GM12878 (cell line): ENCODE data around the gene SEM1. TPM values are rescaled to one million over a fixed set of nuclear protein-coding genes. Genes with fewer than 3 reads are reported as not detected.

Source experiments
- ATAC-seq: fragments of 200-7000 bp; cut with Tn5 transposase; 3 replicates; pipeline ENCODE4 v1.9.1; 2020; ENCODE audit warnings: mild to moderate bottlenecking, moderate library complexity
- BruUV-seq: library from RNA; stranded (reverse); fragments of 400-500 nt; replicated peaks from 2 replicates; lab custom pipeline; 2021; lab: Mats Ljungman, UMichigan
- CTCF ChIA-PET: fragments of 300-600 bp; sonication (Branson Sonifier 250); formaldehyde crosslinking; extraction: SDS; loops from one replicate; lab custom pipeline; 2021; ENCODE audit warnings: inconsistent platforms; lab: Yijun Ruan, JAX
- POLR2A ChIA-PET: fragments of 350-600 bp; formaldehyde crosslinking; extraction: SDS; loops from one replicate; lab custom pipeline; 2021; ENCODE audit warnings: inconsistent platforms; lab: Charles Lee
- RAD21 ChIA-PET: fragments of 300-600 bp; sonication (Branson Sonifier 250); formaldehyde crosslinking; loops from one replicate; lab custom pipeline; 2023; ENCODE audit warnings: antibody characterized with exemption; ENCODE audit not compliant: unreplicated experiment; lab: Charles Lee
- SMC1A ChIA-PET: fragments of 300-600 bp; sonication (Branson Sonifier 250); formaldehyde crosslinking; loops from one replicate; lab custom pipeline; 2023; ENCODE audit not compliant: unreplicated experiment, uncharacterized antibody; lab: Charles Lee
- DNase-seq: peaks from one replicate; pipeline ENCODE4 v3.0.0-alpha.2; 2011; ENCODE audit warnings: low read depth, low spot score
- FAIRE-seq: peaks from 3 replicates; lab custom pipeline; 2011; peaks lifted over from hg19 to GRCh38; lab: Jason Lieb, UNC
- H2AFZ ChIP-seq: 2 replicates; pipeline ENCODE4 v1.6.0; 2011; ENCODE audit warnings: low read depth, low read length, control low read depth; ENCODE audit not compliant: control insufficient read depth
- H3K27ac ChIP-seq: 2 replicates; pipeline ENCODE4 v1.5.1; 2011; ENCODE audit warnings: control low read depth; ENCODE audit not compliant: control insufficient read depth, insufficient read depth
- H3K27me3 ChIP-seq, 2 experiments: replicated peaks in 1 of 2; 2 replicates each; pipeline versions ENCODE4 v1.6.0 to v1.6.1; 2011; ENCODE audit warnings: low read length in 1 of 2; ENCODE audit not compliant: control insufficient read depth in 2 of 2, insufficient read depth in 2 of 2
- H3K36me3 ChIP-seq, 2 experiments: 2 replicates each; pipeline ENCODE4 v1.5.1; 2011; ENCODE audit warnings: low read length in 1 of 2; ENCODE audit not compliant: control insufficient read depth in 2 of 2, insufficient read depth in 2 of 2
- H3K4me1 ChIP-seq: 2 replicates; pipeline ENCODE4 v1.6.1; 2011; ENCODE audit warnings: mild to moderate bottlenecking, low read length, moderate library complexity, mixed read lengths; ENCODE audit not compliant: control insufficient read depth, insufficient read depth
- H3K4me2 ChIP-seq: 2 replicates; pipeline ENCODE4 v1.6.0; 2011; ENCODE audit warnings: control low read depth; ENCODE audit not compliant: control insufficient read depth, insufficient read depth
- H3K4me3 ChIP-seq: fragments of 200-600 bp; sonication (generic); 2 replicates; pipeline ENCODE4 v1.5.1; 2016
- H3K79me2 ChIP-seq: 2 replicates; pipeline ENCODE4 v1.6.0; 2011; ENCODE audit warnings: low read length; ENCODE audit not compliant: control insufficient read depth, insufficient read depth
- H3K9ac ChIP-seq: 2 replicates; pipeline ENCODE4 v1.8.0; 2011; ENCODE audit warnings: low read length, control low read depth, mixed read lengths; ENCODE audit not compliant: control insufficient read depth, insufficient read depth
- H3K9me3 ChIP-seq: replicated peaks from 3 replicates; pipeline ENCODE4 v1.5.1; 2011; ENCODE audit warnings: mild to moderate bottlenecking, low read length; ENCODE audit not compliant: control insufficient read depth, insufficient read depth
- H4K20me1 ChIP-seq: 2 replicates; pipeline ENCODE4 v1.6.0; 2011; ENCODE audit not compliant: control insufficient read depth, insufficient read depth
- CHD2 ChIP-seq: IDR thresholded peaks from 2 replicates; pipeline ENCODE4 v1.6.1; 2011; ENCODE audit warnings: low read depth, low read length, improper control_type of control experiment, borderline replicate concordance
- E4F1 ChIP-seq: fragments of 450-650 bp; IDR thresholded peaks from 2 replicates; pipeline ENCODE4 v1.6.1; 2018; ENCODE audit warnings: borderline replicate concordance, mild to moderate bottlenecking; ENCODE audit not compliant: partially characterized antibody
- EED ChIP-seq: sonication (generic); IDR thresholded peaks from 2 replicates; pipeline ENCODE4 v1.6.1; 2016; ENCODE audit warnings: antibody characterized with exemption, low read depth
- IKZF2 ChIP-seq, 2 experiments: fragments of 450-650 bp; IDR thresholded peaks; 2 replicates each; pipeline ENCODE4 v1.6.1; 2017; ENCODE audit warnings: mild to moderate bottlenecking in 2 of 2, moderate library complexity in 2 of 2
- IRF3 ChIP-seq: fragments of 450-650 bp; IDR thresholded peaks from 2 replicates; pipeline ENCODE4 v1.6.1; 2014; ENCODE audit warnings: mild to moderate bottlenecking
- MTA2 ChIP-seq: fragments of 450-650 bp; IDR thresholded peaks from 2 replicates; pipeline ENCODE4 v1.6.1; 2016; ENCODE audit warnings: low read depth, mild to moderate bottlenecking, moderate library complexity
- MTA3 ChIP-seq: IDR thresholded peaks from 2 replicates; pipeline ENCODE4 v1.6.1; 2012; ENCODE audit warnings: low read length, inconsistent platforms, borderline replicate concordance
- PAX8 ChIP-seq: fragments of 450-650 bp; IDR thresholded peaks from 2 replicates; pipeline ENCODE4 v1.6.1; 2017; ENCODE audit warnings: mild to moderate bottlenecking, moderate library complexity
- PKNOX1 ChIP-seq: fragments of 450-650 bp; IDR thresholded peaks from 2 replicates; pipeline ENCODE4 v1.6.1; 2016; ENCODE audit warnings: mild to moderate bottlenecking
- RELB ChIP-seq: fragments of 450-650 bp; IDR thresholded peaks from 2 replicates; pipeline ENCODE4 v1.6.1; 2017; ENCODE audit warnings: low read depth, mild to moderate bottlenecking, moderate library complexity
- SREBF2 ChIP-seq: IDR thresholded peaks from 2 replicates; pipeline ENCODE4 v1.6.1; 2012; ENCODE audit warnings: mild to moderate bottlenecking, low read length
- TCF3 ChIP-seq: IDR thresholded peaks from 2 replicates; pipeline ENCODE4 v1.6.1; 2012; ENCODE audit warnings: low read depth, mild to moderate bottlenecking, low read length, borderline replicate concordance; ENCODE audit not compliant: insufficient read depth
- ZBTB33 ChIP-seq: fragments of 450-650 bp; IDR thresholded peaks from 2 replicates; pipeline ENCODE4 v1.6.1; 2017; ENCODE audit warnings: mild to moderate bottlenecking
- ZNF622 ChIP-seq: fragments of 450-650 bp; IDR thresholded peaks from 2 replicates; pipeline ENCODE4 v1.6.1; 2017; ENCODE audit warnings: mild to moderate bottlenecking, inconsistent platforms
- WGBS: methylation state at CpG from one replicate; pipeline ENCODE4 v1.1.6; 2016; ENCODE audit warnings: low lambda C conversion rate; ENCODE audit not compliant: insufficient replicate concordance, insufficient coverage; ENCODE audit errors: missing lambda C conversion rate; 5-methylcytosine and 5-hydroxymethylcytosine counted together
- in situ Hi-C: fragments of 300-500 bp; cut with MboI; formaldehyde crosslinking; loops from 9 replicates; pipeline ENCODE4 v1.14.3; 2018; ENCODE audit warnings: mixed read lengths
- intact Hi-C: fragments of 100-400 bp; cut with micrococcal nuclease; formaldehyde crosslinking; loops from one replicate; pipeline ENCODE4 v1.14.2; 2022; ENCODE audit not compliant: unreplicated experiment
- polyA plus RNA-seq, 11 experiments: library from polyadenylated mRNA; depleted of rRNA in 4 of 11; unstranded in 6 of 11; stranded (reverse) in 5 of 11; fragments of >200 nt; fragmentation: Nextera tagmentation in 4 of 11; fragmentation: Illumina TruSeq in 1 of 11; extraction: Ambion mirVana in 4 of 11; extraction: Trizol in 1 of 11; gene quantifications; 1 replicate in 1 of 11; 2 replicates in 10 of 11; pipeline versions ENCODE4 v1.2.1 to v1.2.3, GENCODE V29; 2011 to 2016; ENCODE audit warnings: inconsistent platforms in 2 of 11, missing spikeins in 2 of 11, low read depth in 1 of 11
- total RNA-seq, 4 experiments: library from RNA; depleted of rRNA in 3 of 4; stranded (reverse); fragments of >200 nt in 3 of 4; fragmentation: Illumina TruSeq in 1 of 4; extraction: Trizol in 1 of 4; gene quantifications; 2 replicates each; pipeline versions ENCODE4 v1.2.1 to v1.2.3, GENCODE V29; 2013 to 2021

SEM1 gene
- total and polyA plus RNA-seq, 10 of the 15 experiments (the other 5 are each of a cell fraction or from before 2014, with no cell fraction given): 44.6 to 606 (median 356) TPM

- DNase-seq: peak; percentile 25
- Histone ChIP-seq H3K9ac (no peak overlapping the region), H3K4me1 (peaks cover 3% of the 10 kb centered on the region; the same call in 1 of the 2 replicates), H3K27me3 (no peaks in the 10 kb centered on the region), H3K4me3 (no peak overlapping the region), H3K79me2 (no peaks in the 10 kb centered on the region), H2AFZ (no peak overlapping the region), H3K4me2 (peak overlapping the region; percentile 1), H3K36me3 (no peaks in the 10 kb centered on the region), H3K9me3 (no peaks in the 10 kb centered on the region), H4K20me1 (no peaks in the 10 kb centered on the region), H3K27ac (no peak overlapping the region)
- ChIA-PET SMC1A (no interaction called here), RAD21 (no interaction called here), POLR2A (no interaction called here), CTCF (no interaction called here)
- peak; percentile 99 for ATAC-seq
- no TSS peak for BruUV-seq
- no peak for FAIRE-seq
- in situ Hi-C loops (no loop called here), intact Hi-C loops (no loop called here)
- 88% methylated on average over 2 of the region's 2 CpGs for WGBS
- 0 out of 2 replicates have a peak, but pooled peaks have one; percentile 26 for TF ChIP-seq PKNOX1
- TF ChIP-seq CHD2: no peak
- TF ChIP-seq RELB: 0 out of 2 replicates have a peak, but pooled peaks have one; percentile 18
- peak; percentile 55 to 65; a peak in 3 of 4 replicates for TF ChIP-seq IKZF2 (IDR thresholded peaks at IDR 0.05)
- TF ChIP-seq PAX8: no peak
- TF ChIP-seq SREBF2: no peak
- TF ChIP-seq E4F1: no peak
- no peak for TF ChIP-seq IRF3
- TF ChIP-seq ZNF622: no peak
- TF ChIP-seq MTA2: peak; percentile 75; the same call in 1 of the 2 replicates
- no peak for TF ChIP-seq EED
- TF ChIP-seq TCF3: no peak
- no peak for TF ChIP-seq MTA3
- TF ChIP-seq ZBTB33: no peak
Observed at GRCh38 chr7:96663457-96663856, 46.2 kb downstream of the SEM1 start.
